Hindlimb muscle (tissue), 1 donor: ENCODE results near the gene PTPRN2. TPM values are rescaled to one million over a fixed set of nuclear protein-coding genes. Genes with fewer than 3 reads are reported as not detected.

Experiments used
- DNase-seq: peaks from one replicate; pipeline ENCODE4 v3.0.0-alpha.2; 2013
- polyA plus RNA-seq: library from polyadenylated mRNA; unstranded; fragments of 120-200 nt; gene quantifications from one replicate; pipeline ENCODE4 v1.2.1, GENCODE V29; 2013; ENCODE audit not compliant: insufficient read length

PTPRN2 gene
- polyA plus RNA-seq, 1 donor, result 2.0 TPM

- DNase-seq, result no peak
These were observed 694.0 kb downstream of the PTPRN2 start for GRCh38 chr7:157893535-157894044.

- DNase-seq, result no peak
These were observed 694.7 kb downstream of the PTPRN2 start for GRCh38 chr7:157892751-157893523.

- no peak for DNase-seq
These were observed 696.7 kb downstream of the PTPRN2 start for GRCh38 chr7:157890921-157891401.

GRCh38 chr7:157889480-157889879 lies 698.1 kb downstream of the PTPRN2 start:
- DNase-seq, result no peak

- no peak for DNase-seq
These were observed 699.0 kb downstream of the PTPRN2 start for GRCh38 chr7:157888579-157888978.

- no peak for DNase-seq
These were observed 700.2 kb downstream of the PTPRN2 start for GRCh38 chr7:157887400-157887799.

- DNase-seq, result no peak
These were observed 700.9 kb downstream of the PTPRN2 start for GRCh38 chr7:157886711-157887110.

GRCh38 chr7:157886266-157886665 lies 701.4 kb downstream of the PTPRN2 start:
- DNase-seq, result no peak

- DNase-seq, result no peak
These were observed 702.5 kb downstream of the PTPRN2 start for GRCh38 chr7:157885140-157885539.

- DNase-seq, result no peak
These were observed 703.1 kb downstream of the PTPRN2 start for GRCh38 chr7:157884461-157885062.

GRCh38 chr7:157881048-157881771 lies 706.4 kb downstream of the PTPRN2 start:
- no peak for DNase-seq

- DNase-seq, result no peak
These were observed 708.2 kb downstream of the PTPRN2 start for GRCh38 chr7:157879391-157879790.

- no peak for DNase-seq
These were observed 710.1 kb downstream of the PTPRN2 start for GRCh38 chr7:157877298-157878090.

GRCh38 chr7:157876469-157877285 lies 710.9 kb downstream of the PTPRN2 start:
- no peak for DNase-seq

GRCh38 chr7:157875230-157876179 lies 712.1 kb downstream of the PTPRN2 start:
- DNase-seq, result no peak

GRCh38 chr7:157874870-157875229 lies 712.8 kb downstream of the PTPRN2 start:
- DNase-seq, result no peak

GRCh38 chr7:157874208-157874816 lies 713.3 kb downstream of the PTPRN2 start:
- DNase-seq, result no peak

GRCh38 chr7:157873664-157874063 lies 714.0 kb downstream of the PTPRN2 start:
- no peak for DNase-seq

- DNase-seq, result no peak
These were observed 714.4 kb downstream of the PTPRN2 start for GRCh38 chr7:157873181-157873580.

GRCh38 chr7:157872447-157872846 lies 715.2 kb downstream of the PTPRN2 start:
- DNase-seq, result no peak
